ENCODE results near the gene ZNF57. TPM values are rescaled to one million over a fixed set of nuclear protein-coding genes. Genes with fewer than 3 reads are reported as not detected.
"Not testable (repeated sequence)": the region's sequence is repeated elsewhere in the genome, so short reads cannot be mapped to it uniquely, and the experiment has no call there.

The ZNF57 gene
- total and polyA plus RNA-seq, 3 donors from 2014 or later = 21.9 to 27.0 (median 26.4) TPM

DNA sequence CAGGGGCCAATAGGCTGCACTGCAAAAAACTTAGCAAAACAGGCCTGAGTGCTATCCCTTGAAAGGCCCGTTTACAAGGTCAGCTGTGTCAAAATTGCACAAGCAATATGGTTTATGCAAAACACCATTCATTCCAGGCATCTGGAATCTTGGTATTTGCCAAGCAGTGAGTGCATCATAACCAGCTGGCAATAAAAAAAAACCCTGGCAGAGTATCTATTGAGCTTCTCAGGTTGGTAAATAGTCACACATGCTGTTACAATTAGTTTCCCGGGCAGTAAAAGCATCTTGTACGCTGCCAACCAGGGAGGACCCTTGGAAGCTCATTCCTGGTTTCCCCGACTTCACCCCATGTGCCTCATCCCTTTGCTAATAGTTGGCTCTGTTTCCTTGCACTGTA is 22.8 kb downstream of the ZNF57 start:
- no peaks in the 10 kb centered on the region for H3K27me3 ChIP-seq
- no peak for DNase-seq
- no peaks in the 10 kb centered on the region for H3K36me3 ChIP-seq (ENCODE audit: low read depth, missing control alignments)
- H3K4me1 ChIP-seq = no peaks in the 10 kb centered on the region
- no peak overlapping the region for H3K27ac ChIP-seq
- intact Hi-C loops (cut with DNase I; ENCODE audit: low total_unique reads) = no loop called here
- H3K9me3 ChIP-seq = no peaks in the 10 kb centered on the region
- TF ChIP-seq, protein P1, sequence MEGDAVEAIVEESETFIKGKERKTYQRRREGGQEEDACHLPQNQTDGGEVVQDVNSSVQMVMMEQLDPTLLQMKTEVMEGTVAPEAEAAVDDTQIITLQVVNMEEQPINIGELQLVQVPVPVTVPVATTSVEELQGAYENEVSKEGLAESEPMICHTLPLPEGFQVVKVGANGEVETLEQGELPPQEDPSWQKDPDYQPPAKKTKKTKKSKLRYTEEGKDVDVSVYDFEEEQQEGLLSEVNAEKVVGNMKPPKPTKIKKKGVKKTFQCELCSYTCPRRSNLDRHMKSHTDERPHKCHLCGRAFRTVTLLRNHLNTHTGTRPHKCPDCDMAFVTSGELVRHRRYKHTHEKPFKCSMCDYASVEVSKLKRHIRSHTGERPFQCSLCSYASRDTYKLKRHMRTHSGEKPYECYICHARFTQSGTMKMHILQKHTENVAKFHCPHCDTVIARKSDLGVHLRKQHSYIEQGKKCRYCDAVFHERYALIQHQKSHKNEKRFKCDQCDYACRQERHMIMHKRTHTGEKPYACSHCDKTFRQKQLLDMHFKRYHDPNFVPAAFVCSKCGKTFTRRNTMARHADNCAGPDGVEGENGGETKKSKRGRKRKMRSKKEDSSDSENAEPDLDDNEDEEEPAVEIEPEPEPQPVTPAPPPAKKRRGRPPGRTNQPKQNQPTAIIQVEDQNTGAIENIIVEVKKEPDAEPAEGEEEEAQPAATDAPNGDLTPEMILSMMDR (IDR thresholded peaks at IDR 0.05) = no peak
- TF ChIP-seq POLR2A (IDR thresholded peaks at IDR 0.05) = no peak
- H3K4me3 ChIP-seq = no peak overlapping the region
- 47 to 53% methylated on average over 4 of the region's 4 CpGs for WGBS, 2 donors

DNA sequence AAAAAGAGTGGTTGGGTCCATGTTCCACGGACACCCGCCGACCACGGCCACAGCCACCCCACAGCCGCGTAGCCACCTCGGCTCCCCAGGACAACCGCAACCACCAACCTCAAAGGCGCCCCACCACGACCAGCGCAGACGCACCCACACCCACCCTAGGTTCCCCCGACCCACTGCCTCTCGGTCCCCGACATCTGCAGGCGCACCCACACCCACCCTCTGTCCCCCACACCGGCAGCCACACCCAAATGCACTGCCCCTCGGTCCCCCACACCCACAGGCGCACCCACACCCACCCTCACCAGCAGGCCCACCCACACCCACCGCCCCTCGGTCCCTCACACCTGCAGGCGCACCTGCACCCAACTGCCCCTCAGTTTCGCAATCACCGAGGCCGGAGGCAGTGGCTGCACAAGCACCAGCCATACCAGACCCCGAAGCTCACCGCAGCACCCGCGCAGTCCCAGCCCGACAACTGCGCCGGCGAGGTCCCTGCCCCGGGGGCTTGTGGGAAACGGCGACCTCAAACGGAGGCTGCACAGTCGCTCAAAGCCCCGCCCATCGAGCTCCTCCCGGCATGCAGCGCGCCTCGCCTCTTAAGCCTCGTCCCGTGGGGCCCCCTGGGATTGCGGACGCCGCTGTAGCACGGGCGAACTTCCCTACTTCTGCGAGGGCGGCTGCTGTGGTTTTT is 25.8 kb downstream of the ZNF57 start:
- Histone ChIP-seq H3K9me3 (no peaks in the 10 kb centered on the region), H3K36me3 (ENCODE audit: low read depth, missing control alignments) (no peaks in the 10 kb centered on the region), H3K27me3 (no peaks in the 10 kb centered on the region), H3K4me1 (no peaks in the 10 kb centered on the region), H3K4me3 (peak overlapping the region; percentile 39 to 41), H3K27ac (no peak overlapping the region)
- intact Hi-C loops (cut with DNase I; ENCODE audit: low total_unique reads) = no loop called here
- peak; percentile 4 for TF ChIP-seq POLR2A (IDR thresholded peaks at IDR 0.05)
- TF ChIP-seq, protein P1 (IDR thresholded peaks at IDR 0.05) = no peak
- 73 to 81% methylated on average over 5 to 53 of the region's 53 CpGs for WGBS, 2 donors
- peak; percentile 85 for DNase-seq

DNA sequence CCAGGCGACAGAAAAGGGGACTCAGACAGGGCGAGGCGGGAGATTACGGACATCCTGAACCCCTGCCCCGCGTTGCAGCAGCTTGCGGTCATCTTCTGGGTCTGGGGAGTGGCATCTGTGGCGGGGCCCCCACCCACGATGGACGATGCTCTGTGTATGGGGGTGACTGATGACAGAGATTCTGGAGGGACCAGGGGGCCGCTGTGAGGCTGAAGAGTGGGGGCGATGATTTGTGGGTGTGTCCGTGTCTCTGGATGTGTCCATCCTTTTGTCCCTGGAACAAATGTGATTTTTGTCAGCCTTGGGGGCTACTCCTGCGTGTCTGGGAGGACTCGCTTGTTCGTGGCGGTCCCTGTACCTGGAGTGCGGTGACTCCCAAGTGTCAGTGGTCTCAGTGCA is 26.3 kb downstream of the ZNF57 start:
- Histone ChIP-seq H3K27ac (no peak overlapping the region), H3K4me3 (peak overlapping the region; percentile 39 to 41), H3K27me3 (no peaks in the 10 kb centered on the region), H3K9me3 (no peaks in the 10 kb centered on the region), H3K36me3 (ENCODE audit: low read depth, missing control alignments) (no peaks in the 10 kb centered on the region), H3K4me1 (no peaks in the 10 kb centered on the region)
- intact Hi-C loops (cut with DNase I; ENCODE audit: low total_unique reads) = no loop called here
- WGBS, 2 donors = 70 to 85% methylated on average over 17 to 18 of the region's 18 CpGs
- no peak for DNase-seq
- TF ChIP-seq POLR2A (IDR thresholded peaks at IDR 0.05) = no peak
- TF ChIP-seq, protein P1 (IDR thresholded peaks at IDR 0.05) = no peak

DNA sequence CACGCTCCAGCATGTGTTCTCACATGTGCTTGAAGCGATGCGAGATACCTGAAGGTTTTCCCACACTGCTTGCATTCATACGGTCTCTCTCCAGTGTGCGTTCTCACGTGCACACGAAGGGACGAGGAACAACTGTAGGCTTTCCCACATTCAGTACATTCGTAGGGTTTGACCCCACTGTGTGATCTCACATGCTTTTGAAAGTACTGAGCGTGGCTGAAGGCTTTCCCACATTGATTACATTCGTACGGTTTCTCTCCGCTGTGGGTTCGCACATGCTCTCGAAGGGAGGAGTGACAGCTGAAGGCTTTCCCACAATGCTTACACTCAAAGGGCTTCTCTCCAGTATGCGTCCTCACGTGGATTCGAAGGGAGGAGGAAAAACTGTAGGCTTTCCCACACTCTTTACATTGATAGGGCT is 32.8 kb downstream of the ZNF57 start:
- Histone ChIP-seq H3K27ac (no peak overlapping the region), H3K36me3 (ENCODE audit: low read depth, missing control alignments) (no peaks in the 10 kb centered on the region), H3K4me1 (no peaks in the 10 kb centered on the region), H3K4me3 (no peak overlapping the region), H3K27me3 (no peaks in the 10 kb centered on the region), H3K9me3 (no peaks in the 10 kb centered on the region)
- no peak for DNase-seq
- TF ChIP-seq POLR2A (IDR thresholded peaks at IDR 0.05) = no peak
- TF ChIP-seq, protein P1 (IDR thresholded peaks at IDR 0.05) = no peak
- intact Hi-C loops (cut with DNase I; ENCODE audit: low total_unique reads) = no loop called here
- WGBS, 2 donors = 96 to 98% methylated on average over 18 of the region's 18 CpGs

DNA sequence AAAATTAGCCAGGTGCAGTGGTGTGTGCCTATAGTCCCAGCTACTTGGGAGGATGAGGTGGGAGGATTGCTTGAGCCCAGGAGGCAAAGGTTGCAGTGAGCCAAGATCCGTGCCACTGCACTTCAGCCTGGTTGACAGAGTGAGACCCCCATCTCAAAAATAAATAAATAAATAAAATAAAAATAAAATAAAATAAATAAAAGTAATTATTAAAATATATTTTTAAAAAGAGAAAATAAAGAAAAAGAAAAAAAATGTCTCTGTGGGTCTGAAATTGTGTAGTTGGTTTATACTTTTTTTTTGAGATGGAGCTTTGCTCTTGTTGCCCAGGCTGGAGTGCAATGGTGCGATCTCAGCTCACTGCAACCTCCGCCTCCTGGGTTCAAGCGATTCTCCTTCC is 35.1 kb downstream of the ZNF57 start:
- H3K9me3 ChIP-seq; DNase-seq; H3K4me1 ChIP-seq; intact Hi-C loops (cut with DNase I; ENCODE audit: low total_unique reads); H3K27me3 ChIP-seq; H3K36me3 ChIP-seq (ENCODE audit: low read depth, missing control alignments); H3K27ac ChIP-seq; H3K4me3 ChIP-seq: not testable (repeated sequence)
- WGBS, 2 donors = 93 to 97% methylated on average over 4 of the region's 4 CpGs
